ENCODE data around the gene LSAMP.

The LSAMP gene

DNA sequence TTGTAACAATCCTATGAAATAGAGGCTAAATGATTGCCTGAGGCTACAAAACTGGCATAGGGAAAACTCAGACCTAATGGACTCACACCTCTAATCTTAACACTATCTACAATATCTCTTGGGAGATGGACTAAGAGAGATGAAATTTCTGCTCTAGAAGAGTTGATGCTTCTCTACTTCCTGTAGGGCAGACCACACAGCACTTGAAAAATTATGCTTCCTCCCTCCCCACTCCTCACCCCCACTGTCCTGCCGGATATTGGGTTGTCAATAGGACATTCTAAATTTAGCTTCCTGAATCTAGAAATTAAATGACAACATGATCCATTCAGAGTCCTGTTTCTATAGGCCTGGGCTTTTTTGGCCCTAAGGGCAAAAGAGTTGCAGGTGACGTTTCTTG, 526.4 kb downstream of the LSAMP start:
- Histone ChIP-seq H3K36me3 (ENCODE audit: insufficient read depth, low read length) (no peaks in the 10 kb centered on the region), H4K20me1 (ENCODE audit: insufficient read depth, low read length, poor library complexity, severe bottlenecking) (no peaks in the 10 kb centered on the region), H3K9me3 (ENCODE audit: insufficient read depth, low read depth, low read length) (no peaks in the 10 kb centered on the region), H3K4me2 (ENCODE audit: low read depth, low read length, poor library complexity, severe bottlenecking) (no peak overlapping the region), H3K79me2 (ENCODE audit: insufficient read depth, low read length) (no peaks in the 10 kb centered on the region), H3K4me3 (ENCODE audit: low read length, poor library complexity, severe bottlenecking) (no peak overlapping the region), H2AFZ (ENCODE audit: low read length) (no peak overlapping the region), H3K9ac (ENCODE audit: low read depth, low read length, poor library complexity, severe bottlenecking) (no peak overlapping the region), H3F3A (ENCODE audit: low read depth) (no peaks in the 10 kb centered on the region), H3K4me1 (ENCODE audit: insufficient read depth, low read length, poor library complexity, severe bottlenecking) (no peaks in the 10 kb centered on the region), H3K27me3 (ENCODE audit: insufficient read depth, low read length, poor library complexity, severe bottlenecking) (no peaks in the 10 kb centered on the region), H3K9me2 (replicated peaks; ENCODE audit: low read depth, low read length) (no peaks in the 10 kb centered on the region)
- TF ChIP-seq, protein P1, sequence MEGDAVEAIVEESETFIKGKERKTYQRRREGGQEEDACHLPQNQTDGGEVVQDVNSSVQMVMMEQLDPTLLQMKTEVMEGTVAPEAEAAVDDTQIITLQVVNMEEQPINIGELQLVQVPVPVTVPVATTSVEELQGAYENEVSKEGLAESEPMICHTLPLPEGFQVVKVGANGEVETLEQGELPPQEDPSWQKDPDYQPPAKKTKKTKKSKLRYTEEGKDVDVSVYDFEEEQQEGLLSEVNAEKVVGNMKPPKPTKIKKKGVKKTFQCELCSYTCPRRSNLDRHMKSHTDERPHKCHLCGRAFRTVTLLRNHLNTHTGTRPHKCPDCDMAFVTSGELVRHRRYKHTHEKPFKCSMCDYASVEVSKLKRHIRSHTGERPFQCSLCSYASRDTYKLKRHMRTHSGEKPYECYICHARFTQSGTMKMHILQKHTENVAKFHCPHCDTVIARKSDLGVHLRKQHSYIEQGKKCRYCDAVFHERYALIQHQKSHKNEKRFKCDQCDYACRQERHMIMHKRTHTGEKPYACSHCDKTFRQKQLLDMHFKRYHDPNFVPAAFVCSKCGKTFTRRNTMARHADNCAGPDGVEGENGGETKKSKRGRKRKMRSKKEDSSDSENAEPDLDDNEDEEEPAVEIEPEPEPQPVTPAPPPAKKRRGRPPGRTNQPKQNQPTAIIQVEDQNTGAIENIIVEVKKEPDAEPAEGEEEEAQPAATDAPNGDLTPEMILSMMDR (conservative IDR thresholded peaks at IDR 0.05; ENCODE audit: low read length) = no peak
- TF ChIP-seq EZH2phosphoT487 (IDR thresholded peaks at IDR 0.05; ENCODE audit: borderline replicate concordance) = no peak

DNA sequence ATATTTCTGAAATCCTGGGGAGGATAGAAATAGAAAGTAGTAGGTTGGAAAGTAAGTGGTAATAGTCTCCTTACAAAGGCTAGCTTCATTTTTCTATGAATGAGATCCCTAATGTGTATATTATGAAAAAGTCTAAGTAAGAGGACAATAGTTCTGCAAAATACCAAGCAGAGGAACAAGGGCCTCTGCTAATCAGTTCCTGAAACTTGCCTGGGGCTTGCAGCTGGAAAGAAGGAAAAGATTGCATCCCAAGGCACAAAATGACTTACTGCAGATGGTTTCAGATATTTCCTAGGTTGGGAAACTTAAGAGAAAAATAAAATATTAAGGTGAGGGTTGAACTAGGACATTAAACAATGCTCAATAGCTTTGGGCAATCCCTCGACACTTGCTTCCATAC, 528.4 kb downstream of the LSAMP start:
- no peaks in the 10 kb centered on the region for H3F3A ChIP-seq (ENCODE audit: low read depth)
- no peaks in the 10 kb centered on the region for H3K27me3 ChIP-seq (ENCODE audit: insufficient read depth, low read length, poor library complexity, severe bottlenecking)
- H3K4me2 ChIP-seq (ENCODE audit: low read depth, low read length, poor library complexity, severe bottlenecking) = no peak overlapping the region
- no peaks in the 10 kb centered on the region for H3K79me2 ChIP-seq (ENCODE audit: insufficient read depth, low read length)
- no peak overlapping the region for H3K9ac ChIP-seq (ENCODE audit: low read depth, low read length, poor library complexity, severe bottlenecking)
- H3K9me2 ChIP-seq (replicated peaks; ENCODE audit: low read depth, low read length) = no peaks in the 10 kb centered on the region
- no peak for TF ChIP-seq EZH2phosphoT487 (IDR thresholded peaks at IDR 0.05; ENCODE audit: borderline replicate concordance)
- TF ChIP-seq, protein P1 (conservative IDR thresholded peaks at IDR 0.05; ENCODE audit: low read length) = no peak
- no peak overlapping the region for H2AFZ ChIP-seq (ENCODE audit: low read length)
- no peaks in the 10 kb centered on the region for H3K36me3 ChIP-seq (ENCODE audit: insufficient read depth, low read length)
- H3K4me3 ChIP-seq (ENCODE audit: low read length, poor library complexity, severe bottlenecking) = no peak overlapping the region
- H3K4me1 ChIP-seq (ENCODE audit: insufficient read depth, low read length, poor library complexity, severe bottlenecking) = no peaks in the 10 kb centered on the region
- H4K20me1 ChIP-seq (ENCODE audit: insufficient read depth, low read length, poor library complexity, severe bottlenecking) = no peaks in the 10 kb centered on the region
- H3K9me3 ChIP-seq (ENCODE audit: insufficient read depth, low read depth, low read length) = no peaks in the 10 kb centered on the region

DNA sequence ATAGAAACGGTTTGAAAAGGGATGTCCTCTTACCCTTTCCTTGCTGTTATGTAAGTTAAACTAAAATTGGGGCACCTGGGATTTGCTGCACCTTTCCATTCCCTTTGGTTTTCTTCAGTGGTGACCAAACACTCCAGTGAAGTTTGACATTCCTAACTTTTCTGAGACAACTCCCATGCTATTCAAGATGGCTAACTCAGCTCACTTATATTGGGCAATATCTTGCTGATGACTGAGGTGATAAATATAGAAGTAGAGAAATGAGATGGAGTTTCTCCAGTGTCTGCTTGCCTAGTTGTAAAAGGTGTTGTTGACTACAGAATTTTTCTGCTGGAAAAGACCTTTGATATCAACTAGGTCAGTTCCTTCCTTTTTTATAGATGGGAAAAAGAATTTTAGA, 530.2 kb downstream of the LSAMP start:
- Histone ChIP-seq H3K9me3 (ENCODE audit: insufficient read depth, low read depth, low read length) (no peaks in the 10 kb centered on the region), H4K20me1 (ENCODE audit: insufficient read depth, low read length, poor library complexity, severe bottlenecking) (no peaks in the 10 kb centered on the region), H3F3A (ENCODE audit: low read depth) (no peaks in the 10 kb centered on the region), H3K9me2 (replicated peaks; ENCODE audit: low read depth, low read length) (no peaks in the 10 kb centered on the region), H3K4me2 (ENCODE audit: low read depth, low read length, poor library complexity, severe bottlenecking) (no peak overlapping the region), H2AFZ (ENCODE audit: low read length) (no peak overlapping the region), H3K4me3 (ENCODE audit: low read length, poor library complexity, severe bottlenecking) (no peak overlapping the region), H3K36me3 (ENCODE audit: insufficient read depth, low read length) (no peaks in the 10 kb centered on the region), H3K9ac (ENCODE audit: low read depth, low read length, poor library complexity, severe bottlenecking) (no peak overlapping the region), H3K79me2 (ENCODE audit: insufficient read depth, low read length) (no peaks in the 10 kb centered on the region), H3K27me3 (ENCODE audit: insufficient read depth, low read length, poor library complexity, severe bottlenecking) (no peaks in the 10 kb centered on the region), H3K4me1 (ENCODE audit: insufficient read depth, low read length, poor library complexity, severe bottlenecking) (no peaks in the 10 kb centered on the region)
- TF ChIP-seq EZH2phosphoT487 (IDR thresholded peaks at IDR 0.05; ENCODE audit: borderline replicate concordance) = no peak

DNA sequence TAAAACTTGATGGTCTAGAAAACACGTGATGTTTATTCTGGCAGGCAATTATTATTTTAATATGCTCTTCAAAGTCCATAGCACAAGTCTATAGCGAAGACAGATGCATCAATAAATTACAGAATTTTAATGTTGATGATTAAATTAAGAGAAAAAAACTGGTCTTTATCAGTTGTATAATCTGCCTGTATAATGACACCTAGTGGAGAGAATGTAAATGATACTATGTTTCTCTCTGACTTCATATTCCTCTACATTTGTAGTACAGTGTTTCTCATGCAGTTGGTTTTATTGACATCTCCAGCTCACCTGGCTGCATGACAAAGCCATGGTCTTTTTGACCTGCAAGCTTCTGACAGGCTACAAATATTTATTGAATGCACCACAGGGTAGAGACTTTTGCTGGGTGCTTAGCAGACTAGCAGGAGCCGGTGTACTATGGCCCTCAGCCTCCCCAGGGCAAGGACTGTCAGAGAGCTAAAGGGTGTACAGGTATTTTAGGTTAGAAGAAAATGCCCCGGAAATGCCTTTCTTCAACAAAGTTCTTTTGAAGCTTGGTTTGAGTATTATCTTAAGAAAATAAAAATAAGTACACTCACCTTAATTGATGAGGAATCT, 532.1 kb downstream of the LSAMP start:
- no peaks in the 10 kb centered on the region for H3K9me3 ChIP-seq (ENCODE audit: insufficient read depth, low read depth, low read length)
- H3K9me2 ChIP-seq (replicated peaks; ENCODE audit: low read depth, low read length) = no peaks in the 10 kb centered on the region
- H3K27me3 ChIP-seq (ENCODE audit: insufficient read depth, low read length, poor library complexity, severe bottlenecking) = no peaks in the 10 kb centered on the region
- H3K79me2 ChIP-seq (ENCODE audit: insufficient read depth, low read length) = no peaks in the 10 kb centered on the region
- TF ChIP-seq EZH2phosphoT487 (IDR thresholded peaks at IDR 0.05; ENCODE audit: borderline replicate concordance) = no peak
- TF ChIP-seq, protein P1 (conservative IDR thresholded peaks at IDR 0.05; ENCODE audit: low read length) = peak; percentile 51
- no peaks in the 10 kb centered on the region for H3F3A ChIP-seq (ENCODE audit: low read depth)
- H3K4me1 ChIP-seq (ENCODE audit: insufficient read depth, low read length, poor library complexity, severe bottlenecking) = no peaks in the 10 kb centered on the region
- H3K9ac ChIP-seq (ENCODE audit: low read depth, low read length, poor library complexity, severe bottlenecking) = no peak overlapping the region
- no peaks in the 10 kb centered on the region for H4K20me1 ChIP-seq (ENCODE audit: insufficient read depth, low read length, poor library complexity, severe bottlenecking)
- H3K36me3 ChIP-seq (ENCODE audit: insufficient read depth, low read length) = no peaks in the 10 kb centered on the region
- no peak overlapping the region for H2AFZ ChIP-seq (ENCODE audit: low read length)
- H3K4me2 ChIP-seq (ENCODE audit: low read depth, low read length, poor library complexity, severe bottlenecking) = no peak overlapping the region
- no peak overlapping the region for H3K4me3 ChIP-seq (ENCODE audit: low read length, poor library complexity, severe bottlenecking)
